HTR-8/SVneo (cell line): ENCODE results near the gene RBMS3.
"Not testable (repeated sequence)": the region's sequence is repeated elsewhere in the genome, so short reads cannot be mapped to it uniquely, and the experiment has no call there.

Source experiments
- DNase-seq: peaks from one replicate; pipeline ENCODE4 v3.0.0; 2011; ENCODE audit warnings: low spot score, mixed read lengths; ENCODE audit not compliant: insufficient read length
- FAIRE-seq: peaks from 2 replicates; lab custom pipeline; 2011; peaks lifted over from hg19 to GRCh38; lab: Jason Lieb, UNC

Gene RBMS3

DNA sequence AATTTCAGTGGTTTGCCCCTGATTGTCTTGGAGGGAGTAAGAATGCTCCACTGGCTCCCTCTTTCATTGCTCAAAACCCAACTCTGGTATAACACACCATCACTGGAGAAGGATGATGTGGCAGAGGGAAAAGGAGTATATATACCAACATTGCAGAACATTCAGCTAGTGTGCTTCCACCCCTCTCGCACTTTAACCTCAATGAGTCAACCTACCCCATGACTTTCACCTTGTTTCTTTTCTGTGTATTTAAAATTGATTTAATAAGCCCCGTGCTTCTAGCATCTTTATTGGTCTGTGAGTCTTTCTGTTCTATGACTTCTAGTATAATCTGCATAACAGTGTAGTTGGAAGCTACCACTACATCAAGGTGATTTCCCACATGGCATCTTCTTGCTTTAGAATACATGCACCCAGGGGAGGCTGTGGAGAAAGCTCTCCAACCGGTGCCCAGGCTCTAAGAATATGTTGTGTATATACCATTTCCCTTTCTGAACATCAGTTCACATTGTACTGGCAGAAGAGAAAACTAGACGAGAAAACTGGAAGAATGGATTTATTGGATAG is 730.4 kb downstream of the RBMS3 start:
- FAIRE-seq = no peak
- no peak for DNase-seq

DNA sequence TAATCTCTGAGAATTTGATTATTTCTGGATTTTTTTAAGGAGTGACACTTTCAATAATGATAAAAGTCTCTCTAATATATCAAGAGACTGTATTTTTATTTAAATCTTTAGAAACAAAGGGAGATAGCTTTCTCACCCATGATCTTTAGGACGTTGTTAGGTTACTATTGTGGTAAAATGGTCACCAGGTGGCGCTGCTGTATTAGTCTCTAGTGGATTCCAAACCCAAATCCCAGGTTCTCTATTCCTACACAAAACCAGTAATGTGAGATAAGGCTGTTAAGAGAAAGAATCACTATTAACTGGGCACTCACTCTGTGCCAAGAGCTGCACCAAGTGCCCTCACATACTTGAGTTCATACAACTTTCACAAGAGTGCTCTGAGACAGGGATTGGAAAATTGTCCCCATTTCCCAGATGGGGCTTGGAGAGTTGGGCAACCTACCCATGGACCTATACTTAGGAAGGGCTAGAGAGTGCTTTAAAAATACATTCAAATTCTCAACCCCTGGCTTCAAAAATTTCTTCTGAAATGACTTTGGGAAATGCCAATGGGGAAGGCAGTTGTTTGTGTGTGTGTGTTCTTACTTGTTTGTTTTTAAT is 732.2 kb downstream of the RBMS3 start:
- DNase-seq = peak; percentile 43
- FAIRE-seq = no peak

- DNase-seq = no peak
These were observed 737.0 kb downstream of the RBMS3 start for GRCh38 chr3:30017901-30018300.

DNA sequence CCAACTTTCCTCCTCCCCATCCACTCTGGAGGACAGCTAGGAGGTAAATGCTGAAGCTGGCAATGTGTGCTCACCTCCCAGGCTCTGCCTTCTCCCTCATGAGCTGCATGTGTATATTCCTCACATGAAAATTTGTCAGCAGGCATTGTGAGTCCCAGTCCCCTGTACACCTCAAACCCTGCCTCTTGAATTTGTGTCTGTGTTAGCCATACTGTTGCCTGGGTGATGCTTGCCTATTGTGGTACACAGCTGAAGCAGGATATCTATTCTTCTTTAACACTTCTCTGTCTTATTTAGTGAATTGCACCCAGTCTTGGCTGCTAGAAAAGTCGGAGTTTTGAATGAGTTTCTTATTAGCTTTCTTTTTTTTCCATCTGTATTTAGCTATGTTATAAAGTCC is 739.5 kb downstream of the RBMS3 start:
- FAIRE-seq = no peak

More at GRCh38 chr3:30017901-30018300, 737.0 kb downstream of the RBMS3 start:
- FAIRE-seq = no peak

DNA sequence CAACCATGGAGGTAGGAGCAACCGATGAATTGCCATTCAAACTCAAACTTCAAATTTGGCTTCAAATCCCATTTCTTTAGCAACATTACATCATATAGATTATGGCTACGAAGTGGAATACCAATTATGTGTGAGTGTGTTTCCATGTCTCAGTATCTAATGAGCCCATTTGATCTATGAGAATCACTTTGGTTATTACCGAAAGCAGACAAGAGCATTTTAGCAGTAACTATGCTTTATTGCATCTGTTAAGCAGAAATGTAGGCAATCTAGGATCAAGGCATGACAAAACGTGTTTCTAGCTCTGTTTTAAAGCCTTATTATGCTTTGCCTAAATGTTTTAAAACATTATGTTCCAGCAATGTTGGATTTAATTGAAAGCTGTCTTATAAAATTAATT is 743.6 kb downstream of the RBMS3 start:
- FAIRE-seq = no peak
- no peak for DNase-seq

More for the DNA sequence above, 739.5 kb downstream of the RBMS3 start:
- no peak for DNase-seq

DNA sequence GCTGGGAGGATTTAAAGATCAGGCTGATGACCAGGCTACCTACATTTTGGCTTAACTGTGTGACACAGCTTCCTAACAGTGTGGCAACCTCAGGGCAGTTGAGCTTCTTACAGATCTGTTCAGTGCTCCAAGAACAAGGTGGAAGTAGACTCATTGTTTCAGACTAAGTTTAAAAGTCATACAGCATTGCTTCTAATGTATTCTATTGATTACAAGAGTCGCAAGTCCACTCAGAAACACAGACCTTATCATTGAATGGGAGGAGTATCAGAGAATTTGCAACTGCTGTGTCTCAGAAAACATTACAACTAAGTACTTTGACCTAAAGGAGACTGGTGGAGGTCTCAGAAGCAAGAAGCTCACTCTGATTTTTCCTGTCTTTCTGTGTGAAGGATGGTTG is 746.0 kb downstream of the RBMS3 start:
- no peak for DNase-seq
- no peak for FAIRE-seq

- FAIRE-seq = no peak
- DNase-seq = no peak
These were observed 753.5 kb downstream of the RBMS3 start for GRCh38 chr3:30034246-30034991.

GRCh38 chr3:30035935-30036567 is 755.2 kb downstream of the RBMS3 start:
- DNase-seq = no peak
- no peak for FAIRE-seq

GRCh38 chr3:30040126-30040525 is 759.3 kb downstream of the RBMS3 start:
- DNase-seq (no peak), FAIRE-seq (no peak)

DNA sequence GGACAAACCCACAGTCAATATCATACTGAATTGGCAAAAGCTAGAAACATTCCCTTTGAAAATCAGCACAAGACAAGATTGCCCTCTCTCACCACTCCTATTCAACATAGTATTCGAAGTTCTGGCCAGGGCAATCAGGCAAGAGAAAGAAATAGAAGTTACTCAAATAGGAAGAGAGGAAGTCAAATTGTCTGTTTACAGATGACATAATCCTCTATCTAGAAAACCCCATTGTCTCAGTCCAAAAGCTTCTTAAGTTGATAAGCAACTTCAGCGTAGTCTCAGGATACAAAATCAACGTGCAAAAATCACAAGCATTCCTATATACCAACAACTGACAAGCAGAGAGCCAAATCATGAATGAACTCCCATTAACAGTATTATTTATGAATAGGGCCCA is 760.6 kb downstream of the RBMS3 start:
- DNase-seq, FAIRE-seq: not testable (repeated sequence)

DNA sequence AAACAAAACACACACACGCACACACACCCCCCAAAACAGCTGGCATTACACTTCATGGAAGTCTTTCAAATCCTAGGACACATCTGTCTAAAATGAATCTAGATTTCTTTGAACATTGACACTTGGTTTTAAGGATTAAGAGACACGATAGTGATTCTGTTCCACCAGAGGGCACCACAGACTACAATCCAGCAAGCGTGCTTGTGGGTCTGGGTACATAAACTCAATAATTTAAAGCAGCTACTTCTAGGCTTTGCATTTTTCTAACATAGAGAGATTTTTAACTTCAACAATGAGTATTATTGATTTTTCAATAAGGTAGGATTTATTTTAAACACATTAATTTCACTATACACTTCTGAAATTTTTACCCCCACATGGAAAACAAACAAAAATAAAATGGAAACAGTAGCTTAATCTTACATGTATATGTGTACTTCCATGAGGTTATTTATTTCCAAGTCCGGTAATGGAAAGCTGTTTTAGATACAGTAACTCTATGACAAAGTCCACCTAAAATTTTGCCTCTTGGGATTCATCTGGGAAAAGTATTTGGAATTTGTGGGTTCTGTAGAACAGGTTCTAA is 761.5 kb downstream of the RBMS3 start:
- FAIRE-seq (no peak), DNase-seq (peak; percentile 36)

GRCh38 chr3:30042916-30043555 is 762.2 kb downstream of the RBMS3 start:
- FAIRE-seq (no peak), DNase-seq (no peak)

DNA sequence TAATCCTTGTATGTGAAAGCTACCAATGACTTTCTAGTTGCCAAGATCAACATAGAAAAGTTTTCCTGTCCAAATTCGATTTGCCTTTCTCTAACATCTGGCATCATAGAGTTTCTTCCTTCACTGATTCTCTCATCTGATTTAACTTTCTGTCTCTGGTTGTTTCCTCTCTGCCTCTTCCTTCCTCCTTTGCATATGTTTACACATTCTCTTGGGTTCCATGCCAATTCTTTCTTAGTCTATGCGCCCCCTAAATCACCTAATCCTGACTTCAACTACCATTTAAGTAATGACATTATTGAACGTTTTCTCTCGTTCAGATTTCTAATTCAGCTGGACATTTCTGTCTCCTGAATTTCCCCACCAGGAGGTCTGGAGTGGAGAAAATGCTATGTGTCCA is 763.6 kb downstream of the RBMS3 start:
- FAIRE-seq (no peak), DNase-seq (no peak)

GRCh38 chr3:30048431-30048830 is 767.6 kb downstream of the RBMS3 start:
- FAIRE-seq = no peak
- DNase-seq = no peak

DNA sequence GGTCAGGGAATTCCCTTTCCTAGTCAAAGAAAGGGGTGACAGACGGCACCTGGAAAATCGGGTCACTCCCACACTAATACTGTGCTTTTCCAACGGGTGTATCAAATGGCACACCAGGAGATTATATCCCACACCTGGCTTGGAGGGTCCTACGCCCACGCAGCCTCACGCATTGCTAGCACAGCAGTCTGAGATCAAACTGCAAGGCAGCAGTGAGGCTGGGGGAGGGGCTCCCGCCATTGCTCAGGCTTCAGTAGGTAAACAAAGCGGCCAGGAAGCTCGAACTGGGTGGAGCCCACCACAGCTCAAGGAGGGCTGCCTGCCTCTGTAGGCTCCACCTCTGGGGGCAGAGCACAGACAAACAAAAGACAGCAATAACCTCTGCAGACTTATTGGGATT is 769.2 kb downstream of the RBMS3 start:
- not testable (repeated sequence) for DNase-seq, FAIRE-seq

DNA sequence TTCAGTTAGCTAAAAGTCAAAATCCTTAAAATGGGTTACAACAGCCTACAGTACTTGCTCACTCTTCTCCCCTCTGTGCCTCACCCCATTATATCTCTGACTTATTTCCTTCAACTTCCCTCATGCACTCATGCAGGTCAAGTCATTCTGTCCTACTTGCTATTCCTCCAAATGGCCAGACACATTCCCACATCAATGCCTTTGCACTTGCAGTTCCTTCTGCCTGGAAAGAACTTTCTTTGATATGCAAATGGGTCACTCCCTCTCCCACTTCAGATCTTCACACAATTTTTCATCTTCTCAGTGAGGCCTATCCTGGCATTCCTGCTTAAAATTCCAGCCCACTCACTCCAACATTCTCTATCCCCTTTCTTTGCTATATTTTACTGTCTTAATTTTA is 778.4 kb downstream of the RBMS3 start:
- no peak for DNase-seq
- no peak for FAIRE-seq
